GM23338 (cell line): Measurements from ENCODE around the gene CHAD.

Experiments used
- CTCF ChIP-seq, 2 experiments: fragments of 200-600 bp in 1 of 2; sonication (generic) in 1 of 2; conservative IDR thresholded peaks; 2 replicates each; pipeline versions ENCODE4 v1.5.1 to v1.6.1; 2016 to 2017; ENCODE audit warnings: antibody characterized with exemption in 2 of 2, low read depth in 2 of 2, mild to moderate bottlenecking in 2 of 2, moderate library complexity in 1 of 2
- EZH2 ChIP-seq: fragments of 200-600 bp; sonication (generic); IDR thresholded peaks from one replicate; pipeline ENCODE4 v1.8.0; 2017; ENCODE audit warnings: antibody characterized with exemption, mild to moderate bottlenecking, low read depth; ENCODE audit not compliant: unreplicated experiment
- EZH2phosphoT487 ChIP-seq: fragments of 200-600 bp; sonication (generic); IDR thresholded peaks from one replicate; pipeline ENCODE4 v1.8.1; 2018; ENCODE audit warnings: antibody characterized with exemption; ENCODE audit not compliant: unreplicated experiment
- ZNF114 ChIP-seq: fragments of 250-450 bp; sonication (Bioruptor Pico); IDR thresholded peaks from 2 replicates; pipeline ENCODE4 v1.5.0; 2020; ENCODE audit warnings: mild to moderate bottlenecking, moderate library complexity

- no peak for TF ChIP-seq CTCF (conservative IDR thresholded peaks at IDR 0.05; ENCODE audit: low read depth in 2 of 2)
- no peak for TF ChIP-seq EZH2
- no peak for TF ChIP-seq EZH2phosphoT487
- no peak for TF ChIP-seq ZNF114 (CRISPR knock-in tag)
These were observed 47.2 kb downstream of the CHAD start for GRCh38 chr17:50421308-50422051.
